K562 (cell line): Measurements from ENCODE around the gene CCDC174. TPM values are rescaled to one million over a fixed set of nuclear protein-coding genes. Genes with fewer than 3 reads are reported as not detected.

Source experiments
- BDP1 ChIP-seq: IDR thresholded peaks from 3 replicates; pipeline ENCODE4 v1.6.1; 2011; ENCODE audit not compliant: insufficient read length, insufficient read depth
- DACH1 ChIP-seq: fragments of 450-650 bp; IDR thresholded peaks from 2 replicates; pipeline ENCODE4 v1.6.1; 2018; ENCODE audit not compliant: partially characterized antibody
- ELF1 ChIP-seq: fragments of 200-800 bp; sonication (Bioruptor generic); IDR thresholded peaks from 2 replicates; pipeline ENCODE4 v1.6.1; 2016; ENCODE audit warnings: missing genetic modification characterization, missing compliant biosample characterization
- HDAC6 ChIP-seq: IDR thresholded peaks from 2 replicates; pipeline ENCODE4 v1.6.1; 2012; ENCODE audit warnings: low read depth, mild to moderate bottlenecking, control low read depth, inconsistent platforms, low read length, moderate library complexity
- MCM3 ChIP-seq: fragments of 450-650 bp; IDR thresholded peaks from 2 replicates; pipeline ENCODE4 v1.6.1; 2016
- MECOM ChIP-seq: fragments of 250-450 bp; sonication (Bioruptor Pico); IDR thresholded peaks from 2 replicates; pipeline ENCODE4 v1.8.0; 2022; ENCODE audit warnings: inconsistent platforms
- NCOA2 ChIP-seq, 2 experiments: fragments of 450-650 bp; IDR thresholded peaks; 2 replicates each; pipeline ENCODE4 v1.6.1; 2018; ENCODE audit warnings: mild to moderate bottlenecking in 2 of 2, moderate library complexity in 1 of 2; ENCODE audit not compliant: partially characterized antibody in 2 of 2
- PHF8 ChIP-seq: fragments of 200-600 bp; sonication (generic); IDR thresholded peaks from 2 replicates; pipeline ENCODE4 v1.6.1; 2012; ENCODE audit warnings: mixed run types, mild to moderate bottlenecking, inconsistent platforms, low read length, moderate library complexity, borderline replicate concordance
- PTRF ChIP-seq: fragments of 450-650 bp; IDR thresholded peaks from 2 replicates; pipeline ENCODE4 v1.6.1; 2016; ENCODE audit warnings: mild to moderate bottlenecking, missing genetic modification characterization, missing compliant biosample characterization
- ZNF174 ChIP-seq: fragments of 250-450 bp; sonication (Bioruptor Pico); IDR thresholded peaks from 2 replicates; pipeline ENCODE4 v1.4.0; 2020; ENCODE audit warnings: mild to moderate bottlenecking
- polyA plus RNA-seq, 8 experiments: library from polyadenylated mRNA; depleted of rRNA in 4 of 8; stranded (reverse) in 5 of 8; unstranded in 3 of 8; fragments of >200 nt; fragmentation: Nextera tagmentation in 2 of 8; fragmentation: Illumina TruSeq in 1 of 8; extraction: Ambion mirVana in 2 of 8; extraction: Trizol in 1 of 8; gene quantifications; 2 replicates each; pipeline versions ENCODE4 v1.2.1 to v1.2.3, GENCODE V29; 2011 to 2014; ENCODE audit warnings: inconsistent platforms in 1 of 8, missing spikeins in 1 of 8
- total RNA-seq, 7 experiments: library from RNA; depleted of rRNA in 6 of 7; stranded (reverse); fragments of >200 nt in 6 of 7; fragmentation: Illumina TruSeq in 2 of 7; extraction: Trizol in 2 of 7; gene quantifications; 2 replicates each; pipeline versions ENCODE4 v1.2.1 to v1.2.3, GENCODE V29; 2011 to 2021; ENCODE audit warnings: low replicate concordance in 1 of 7
- TF ChIP-seq, protein P1 (sequence below): IDR thresholded peaks from 2 replicates; pipeline ENCODE4 v1.6.1; 2011; ENCODE audit warnings: borderline replicate concordance, low read depth, mild to moderate bottlenecking, moderate library complexity, low read length; ENCODE audit not compliant: insufficient read depth, poor library complexity, severe bottlenecking
- TF ChIP-seq, protein P2 (sequence below), 2 experiments: fragments of 450-650 bp; formaldehyde crosslinking in 1 of 2; IDR thresholded peaks; 2 replicates each; pipeline versions ENCODE4 v1.4.0 to v1.6.1; 2014 to 2020; ENCODE audit warnings: mild to moderate bottlenecking in 2 of 2, borderline replicate concordance in 1 of 2, low read depth in 1 of 2
- TF ChIP-seq, protein P3 (sequence below): fragments of 200-800 bp; sonication (Bioruptor generic); IDR thresholded peaks from 2 replicates; pipeline ENCODE4 v1.6.1; 2017; ENCODE audit warnings: missing genetic modification characterization, missing compliant biosample characterization
- TF ChIP-seq, protein P4 (sequence below): fragments of 450-650 bp; IDR thresholded peaks from 2 replicates; pipeline ENCODE4 v1.6.1; 2016; ENCODE audit warnings: borderline replicate concordance

Gene CCDC174
- total and polyA plus RNA-seq, 9 of the 15 experiments (the other 6 are each of a cell fraction or from before 2014, with no cell fraction given): 7.4 to 41.0 (median 28.5) TPM

DNA sequence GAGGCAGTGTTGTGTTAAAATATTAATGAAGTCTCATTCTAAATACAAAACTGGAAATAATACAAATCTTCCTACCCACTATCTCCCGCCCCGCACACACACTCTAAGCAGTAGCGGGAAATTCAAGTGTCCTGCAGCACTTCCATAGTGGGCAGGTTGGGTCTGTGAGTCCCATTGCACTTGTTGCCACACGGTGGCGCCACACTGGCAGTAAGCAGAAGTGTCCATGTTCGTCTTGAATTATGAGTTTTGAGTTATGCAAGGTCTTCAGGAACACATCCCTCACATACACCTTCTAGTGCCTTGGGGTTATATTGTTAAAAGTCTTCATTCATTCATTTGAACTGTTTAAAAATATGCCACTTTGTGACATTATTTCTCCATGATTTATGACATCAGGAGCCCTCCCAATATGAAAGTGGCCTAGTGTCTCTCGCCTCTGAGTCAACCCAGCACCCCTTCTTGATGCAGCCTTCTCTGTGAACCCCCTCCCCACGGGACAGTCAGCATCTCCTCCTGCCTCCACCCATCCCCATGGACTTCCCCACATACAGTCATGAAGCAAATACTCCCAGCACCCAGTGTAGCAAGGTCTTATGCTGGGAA, 17.6 kb upstream of the CCDC174 start (continued):
- TF ChIP-seq, protein P1, sequence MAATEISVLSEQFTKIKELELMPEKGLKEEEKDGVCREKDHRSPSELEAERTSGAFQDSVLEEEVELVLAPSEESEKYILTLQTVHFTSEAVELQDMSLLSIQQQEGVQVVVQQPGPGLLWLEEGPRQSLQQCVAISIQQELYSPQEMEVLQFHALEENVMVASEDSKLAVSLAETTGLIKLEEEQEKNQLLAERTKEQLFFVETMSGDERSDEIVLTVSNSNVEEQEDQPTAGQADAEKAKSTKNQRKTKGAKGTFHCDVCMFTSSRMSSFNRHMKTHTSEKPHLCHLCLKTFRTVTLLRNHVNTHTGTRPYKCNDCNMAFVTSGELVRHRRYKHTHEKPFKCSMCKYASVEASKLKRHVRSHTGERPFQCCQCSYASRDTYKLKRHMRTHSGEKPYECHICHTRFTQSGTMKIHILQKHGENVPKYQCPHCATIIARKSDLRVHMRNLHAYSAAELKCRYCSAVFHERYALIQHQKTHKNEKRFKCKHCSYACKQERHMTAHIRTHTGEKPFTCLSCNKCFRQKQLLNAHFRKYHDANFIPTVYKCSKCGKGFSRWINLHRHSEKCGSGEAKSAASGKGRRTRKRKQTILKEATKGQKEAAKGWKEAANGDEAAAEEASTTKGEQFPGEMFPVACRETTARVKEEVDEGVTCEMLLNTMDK: peak; percentile 82
- TF ChIP-seq, protein P2, sequence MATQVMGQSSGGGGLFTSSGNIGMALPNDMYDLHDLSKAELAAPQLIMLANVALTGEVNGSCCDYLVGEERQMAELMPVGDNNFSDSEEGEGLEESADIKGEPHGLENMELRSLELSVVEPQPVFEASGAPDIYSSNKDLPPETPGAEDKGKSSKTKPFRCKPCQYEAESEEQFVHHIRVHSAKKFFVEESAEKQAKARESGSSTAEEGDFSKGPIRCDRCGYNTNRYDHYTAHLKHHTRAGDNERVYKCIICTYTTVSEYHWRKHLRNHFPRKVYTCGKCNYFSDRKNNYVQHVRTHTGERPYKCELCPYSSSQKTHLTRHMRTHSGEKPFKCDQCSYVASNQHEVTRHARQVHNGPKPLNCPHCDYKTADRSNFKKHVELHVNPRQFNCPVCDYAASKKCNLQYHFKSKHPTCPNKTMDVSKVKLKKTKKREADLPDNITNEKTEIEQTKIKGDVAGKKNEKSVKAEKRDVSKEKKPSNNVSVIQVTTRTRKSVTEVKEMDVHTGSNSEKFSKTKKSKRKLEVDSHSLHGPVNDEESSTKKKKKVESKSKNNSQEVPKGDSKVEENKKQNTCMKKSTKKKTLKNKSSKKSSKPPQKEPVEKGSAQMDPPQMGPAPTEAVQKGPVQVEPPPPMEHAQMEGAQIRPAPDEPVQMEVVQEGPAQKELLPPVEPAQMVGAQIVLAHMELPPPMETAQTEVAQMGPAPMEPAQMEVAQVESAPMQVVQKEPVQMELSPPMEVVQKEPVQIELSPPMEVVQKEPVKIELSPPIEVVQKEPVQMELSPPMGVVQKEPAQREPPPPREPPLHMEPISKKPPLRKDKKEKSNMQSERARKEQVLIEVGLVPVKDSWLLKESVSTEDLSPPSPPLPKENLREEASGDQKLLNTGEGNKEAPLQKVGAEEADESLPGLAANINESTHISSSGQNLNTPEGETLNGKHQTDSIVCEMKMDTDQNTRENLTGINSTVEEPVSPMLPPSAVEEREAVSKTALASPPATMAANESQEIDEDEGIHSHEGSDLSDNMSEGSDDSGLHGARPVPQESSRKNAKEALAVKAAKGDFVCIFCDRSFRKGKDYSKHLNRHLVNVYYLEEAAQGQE (IDR thresholded peaks at IDR 0.05; ENCODE audit: borderline replicate concordance): peak; percentile 70; the same call in 1 of the 2 replicates
- TF ChIP-seq, protein P2 (CRISPR knock-in tag; IDR thresholded peaks at IDR 0.05; ENCODE audit: low read depth): no peak
- no peak for TF ChIP-seq ELF1 (tag)
- no peak for TF ChIP-seq ZNF174
- no peak for TF ChIP-seq PTRF (tag)
- no peak for TF ChIP-seq MECOM (CRISPR knock-in tag)
- TF ChIP-seq PHF8: no peak
- no peak for TF ChIP-seq HDAC6
- TF ChIP-seq, protein P3, sequence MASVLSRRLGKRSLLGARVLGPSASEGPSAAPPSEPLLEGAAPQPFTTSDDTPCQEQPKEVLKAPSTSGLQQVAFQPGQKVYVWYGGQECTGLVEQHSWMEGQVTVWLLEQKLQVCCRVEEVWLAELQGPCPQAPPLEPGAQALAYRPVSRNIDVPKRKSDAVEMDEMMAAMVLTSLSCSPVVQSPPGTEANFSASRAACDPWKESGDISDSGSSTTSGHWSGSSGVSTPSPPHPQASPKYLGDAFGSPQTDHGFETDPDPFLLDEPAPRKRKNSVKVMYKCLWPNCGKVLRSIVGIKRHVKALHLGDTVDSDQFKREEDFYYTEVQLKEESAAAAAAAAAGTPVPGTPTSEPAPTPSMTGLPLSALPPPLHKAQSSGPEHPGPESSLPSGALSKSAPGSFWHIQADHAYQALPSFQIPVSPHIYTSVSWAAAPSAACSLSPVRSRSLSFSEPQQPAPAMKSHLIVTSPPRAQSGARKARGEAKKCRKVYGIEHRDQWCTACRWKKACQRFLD (CRISPR knock-in tag): no peak
- no peak for TF ChIP-seq MCM3
- no peak for TF ChIP-seq DACH1
- TF ChIP-seq, protein P4, sequence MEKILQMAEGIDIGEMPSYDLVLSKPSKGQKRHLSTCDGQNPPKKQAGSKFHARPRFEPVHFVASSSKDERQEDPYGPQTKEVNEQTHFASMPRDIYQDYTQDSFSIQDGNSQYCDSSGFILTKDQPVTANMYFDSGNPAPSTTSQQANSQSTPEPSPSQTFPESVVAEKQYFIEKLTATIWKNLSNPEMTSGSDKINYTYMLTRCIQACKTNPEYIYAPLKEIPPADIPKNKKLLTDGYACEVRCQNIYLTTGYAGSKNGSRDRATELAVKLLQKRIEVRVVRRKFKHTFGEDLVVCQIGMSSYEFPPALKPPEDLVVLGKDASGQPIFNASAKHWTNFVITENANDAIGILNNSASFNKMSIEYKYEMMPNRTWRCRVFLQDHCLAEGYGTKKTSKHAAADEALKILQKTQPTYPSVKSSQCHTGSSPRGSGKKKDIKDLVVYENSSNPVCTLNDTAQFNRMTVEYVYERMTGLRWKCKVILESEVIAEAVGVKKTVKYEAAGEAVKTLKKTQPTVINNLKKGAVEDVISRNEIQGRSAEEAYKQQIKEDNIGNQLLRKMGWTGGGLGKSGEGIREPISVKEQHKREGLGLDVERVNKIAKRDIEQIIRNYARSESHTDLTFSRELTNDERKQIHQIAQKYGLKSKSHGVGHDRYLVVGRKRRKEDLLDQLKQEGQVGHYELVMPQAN: no peak
- TF ChIP-seq NCOA2 (IDR thresholded peaks at IDR 0.05; ENCODE audit: partially characterized antibody in 2 of 2): no peak
- TF ChIP-seq BDP1: no peak
